ENCODE data around the gene APBB2.
"Not testable (repeated sequence)": the region's sequence is repeated elsewhere in the genome, so short reads cannot be mapped to it uniquely, and the experiment has no call there.

The APBB2 gene

GRCh38 chr4:40840255-40840984 lies 373.9 kb downstream of the APBB2 start:
- no peak overlapping the region for H3K4me3 ChIP-seq
- no peak overlapping the region for H3K27ac ChIP-seq

- H3K27ac ChIP-seq = no peak overlapping the region
- no peak overlapping the region for H3K4me3 ChIP-seq
Observed at GRCh38 chr4:40838742-40839141, 375.6 kb downstream of the APBB2 start.

GRCh38 chr4:40837094-40837870 lies 377.1 kb downstream of the APBB2 start:
- H3K27ac ChIP-seq = no peak overlapping the region
- H3K4me3 ChIP-seq = no peak overlapping the region

- Histone ChIP-seq H3K4me3 (no peak overlapping the region), H3K27ac (no peak overlapping the region)
Observed at GRCh38 chr4:40833212-40833611, 381.1 kb downstream of the APBB2 start.

- Histone ChIP-seq H3K27ac (no peak overlapping the region), H3K4me3 (no peak overlapping the region)
Observed at GRCh38 chr4:40832175-40832574, 382.2 kb downstream of the APBB2 start.

GRCh38 chr4:40831146-40831907 lies 383.0 kb downstream of the APBB2 start:
- Histone ChIP-seq H3K27ac (no peak overlapping the region), H3K4me3 (no peak overlapping the region)

GRCh38 chr4:40829586-40829985 lies 384.8 kb downstream of the APBB2 start:
- no peak overlapping the region for H3K4me3 ChIP-seq
- no peak overlapping the region for H3K27ac ChIP-seq

- H3K27ac ChIP-seq = no peak overlapping the region
- no peak overlapping the region for H3K4me3 ChIP-seq
Observed at GRCh38 chr4:40828661-40829060, 385.7 kb downstream of the APBB2 start.

- Histone ChIP-seq H3K27ac (no peak overlapping the region), H3K4me3 (no peak overlapping the region)
Observed at GRCh38 chr4:40827758-40828157, 386.6 kb downstream of the APBB2 start.

- Histone ChIP-seq H3K27ac (no peak overlapping the region), H3K4me3 (no peak overlapping the region)
Observed at GRCh38 chr4:40826821-40827220, 387.5 kb downstream of the APBB2 start.

GRCh38 chr4:40825014-40825838 lies 389.1 kb downstream of the APBB2 start:
- H3K4me3 ChIP-seq = no peak overlapping the region
- peak overlapping the region in 1 of 21 experiments; percentile 23 for H3K27ac ChIP-seq

GRCh38 chr4:40822420-40823166 lies 391.7 kb downstream of the APBB2 start:
- H3K27ac ChIP-seq = no peak overlapping the region

GRCh38 chr4:40820101-40820500 lies 394.2 kb downstream of the APBB2 start:
- H3K27ac ChIP-seq = no peak overlapping the region
- no peak overlapping the region for H3K4me3 ChIP-seq

More at GRCh38 chr4:40822420-40823166, 391.7 kb downstream of the APBB2 start:
- no peak overlapping the region for H3K4me3 ChIP-seq

GRCh38 chr4:40817157-40817556 lies 397.2 kb downstream of the APBB2 start:
- H3K4me3 ChIP-seq = not testable (repeated sequence)

GRCh38 chr4:40812856-40813255 lies 401.5 kb downstream of the APBB2 start:
- Histone ChIP-seq H3K4me3 (no peak overlapping the region), H3K27ac (peak overlapping the region in 3 of 21 experiments; percentile 47 to 67 (median 60))

More at GRCh38 chr4:40817157-40817556, 397.2 kb downstream of the APBB2 start:
- not testable (repeated sequence) for H3K27ac ChIP-seq

GRCh38 chr4:40812386-40812785 lies 402.0 kb downstream of the APBB2 start:
- no peak overlapping the region for H3K4me3 ChIP-seq

GRCh38 chr4:40811956-40812355 lies 402.4 kb downstream of the APBB2 start:
- Histone ChIP-seq H3K27ac (peak overlapping the region in 3 of 21 experiments; percentile 23 to 60 (median 57)), H3K4me3 (no peak overlapping the region)

More at GRCh38 chr4:40812386-40812785, 402.0 kb downstream of the APBB2 start:
- H3K27ac ChIP-seq = peak overlapping the region in 4 of 21 experiments; percentile 23 to 67 (median 58)

- Histone ChIP-seq H3K4me3 (no peak overlapping the region), H3K27ac (no peak overlapping the region)
Observed at GRCh38 chr4:40808926-40809457, 405.4 kb downstream of the APBB2 start.

Measured in skin epidermis (tissue), 12 donors.